H9 (cell line): ENCODE measurements around the gene PKP3. TPM values are rescaled to one million over a fixed set of nuclear protein-coding genes. Genes with fewer than 3 reads are reported as not detected.

ENCODE experiments used
- DNase-seq: peaks from one replicate; pipeline ENCODE4 v3.0.0-alpha.2; 2017
- H2AFZ ChIP-seq: one replicate; pipeline ENCODE4 v1.6.1; 2013; ENCODE audit warnings: mild to moderate bottlenecking, low read length, control low read depth, moderate library complexity
- H2AK5ac ChIP-seq: 2 replicates; pipeline ENCODE4 v1.6.1; 2013; ENCODE audit warnings: low read length, control low read depth, mixed read lengths; ENCODE audit not compliant: insufficient read length
- H2BK120ac ChIP-seq: one replicate; pipeline ENCODE4 v1.6.1; 2013; ENCODE audit warnings: low read depth, mild to moderate bottlenecking, low read length, control low read depth, inconsistent platforms; ENCODE audit not compliant: poor library complexity, severe bottlenecking
- H2BK12ac ChIP-seq: 2 replicates; pipeline ENCODE4 v1.6.1; 2013; ENCODE audit warnings: low read length, control low read depth, mixed read lengths, low read depth; ENCODE audit not compliant: insufficient read length
- H2BK15ac ChIP-seq: 2 replicates; pipeline ENCODE4 v1.6.1; 2013; ENCODE audit warnings: low read depth, low read length, control low read depth
- H2BK20ac ChIP-seq: one replicate; pipeline ENCODE4 v1.6.1; 2013; ENCODE audit warnings: low read depth, mild to moderate bottlenecking, low read length, control low read depth, inconsistent platforms; ENCODE audit not compliant: poor library complexity, severe bottlenecking
- H2BK5ac ChIP-seq: 2 replicates; pipeline ENCODE4 v1.6.1; 2013; ENCODE audit warnings: low read length, control low read depth, mixed read lengths; ENCODE audit not compliant: insufficient read length
- H3K14ac ChIP-seq: 2 replicates; pipeline ENCODE4 v1.6.1; 2013; ENCODE audit warnings: low read length, control low read depth; ENCODE audit not compliant: insufficient read depth
- H3K18ac ChIP-seq: 2 replicates; pipeline ENCODE4 v1.6.1; 2013; ENCODE audit warnings: low read depth, mild to moderate bottlenecking, mixed read lengths, low read length, control low read depth; ENCODE audit not compliant: insufficient read length
- H3K23ac ChIP-seq: 2 replicates; pipeline ENCODE4 v1.6.1; 2013; ENCODE audit warnings: low read length, control low read depth, mixed read lengths, low read depth; ENCODE audit not compliant: insufficient read length
- H3K23me2 ChIP-seq: 2 replicates; pipeline ENCODE4 v1.6.1; 2013; ENCODE audit warnings: low read depth, mild to moderate bottlenecking, mixed read lengths, low read length, control low read depth; ENCODE audit not compliant: insufficient read length, poor library complexity, severe bottlenecking
- H3K27ac ChIP-seq: 2 replicates; pipeline ENCODE4 v1.5.1; 2013; ENCODE audit warnings: low read length, control low read depth, mixed read lengths, low read depth; ENCODE audit not compliant: insufficient read length
- H3K27me3 ChIP-seq: 2 replicates; pipeline ENCODE4 v1.6.1; 2013; ENCODE audit warnings: low read length, control low read depth, inconsistent platforms; ENCODE audit not compliant: insufficient read depth
- H3K4ac ChIP-seq: 2 replicates; pipeline ENCODE4 v1.6.1; 2013; ENCODE audit warnings: low read depth, mild to moderate bottlenecking, control low read depth, inconsistent platforms, low read length, moderate library complexity
- H3K4me1 ChIP-seq: 2 replicates; pipeline ENCODE4 v1.6.1; 2013; ENCODE audit warnings: low read length, control low read depth, inconsistent platforms; ENCODE audit not compliant: insufficient read depth
- H3K4me2 ChIP-seq: 2 replicates; pipeline ENCODE4 v1.6.1; 2013; ENCODE audit warnings: low read length, control low read depth, mixed read lengths; ENCODE audit not compliant: insufficient read length, insufficient read depth
- H3K56ac ChIP-seq: 2 replicates; pipeline ENCODE4 v1.6.1; 2013; ENCODE audit warnings: low read depth, mild to moderate bottlenecking, mixed read lengths, low read length, control low read depth; ENCODE audit not compliant: insufficient read length
- H3K79me1 ChIP-seq: 2 replicates; pipeline ENCODE4 v1.6.1; 2013; ENCODE audit warnings: low read depth, mild to moderate bottlenecking, moderate library complexity, low read length, control low read depth, inconsistent platforms; ENCODE audit not compliant: insufficient read depth, poor library complexity, severe bottlenecking
- H3K79me2 ChIP-seq: 2 replicates; pipeline ENCODE4 v1.6.1; 2013; ENCODE audit warnings: low read length, control low read depth, inconsistent platforms; ENCODE audit not compliant: insufficient read depth
- H3K9ac ChIP-seq: 2 replicates; pipeline ENCODE4 v1.6.1; 2013; ENCODE audit warnings: low read length, control low read depth, mixed read lengths; ENCODE audit not compliant: insufficient read length; ENCODE audit errors: extremely low read depth
- H3K9me3 ChIP-seq: one replicate; pipeline ENCODE4 v1.6.1; 2013; ENCODE audit warnings: low read depth, low read length, inconsistent platforms; ENCODE audit not compliant: control insufficient read depth
- H3T11ph ChIP-seq: one replicate; pipeline ENCODE4 v1.6.1; 2013; ENCODE audit warnings: mild to moderate bottlenecking, low read length, control low read depth, inconsistent platforms
- H4K20me1 ChIP-seq: one replicate; pipeline ENCODE4 v1.6.1; 2013; ENCODE audit not compliant: control insufficient read depth, insufficient read length, insufficient read depth
- H4K5ac ChIP-seq: 2 replicates; pipeline ENCODE4 v1.6.1; 2013; ENCODE audit warnings: low read depth, mild to moderate bottlenecking, mixed read lengths, low read length, control low read depth; ENCODE audit not compliant: insufficient read length
- H4K8ac ChIP-seq: replicated peaks from 2 replicates; pipeline ENCODE4 v1.6.1; 2013; ENCODE audit warnings: low read length, control low read depth, mixed read lengths, low read depth; ENCODE audit not compliant: insufficient read length
- H4K91ac ChIP-seq: 2 replicates; pipeline ENCODE4 v1.6.1; 2013; ENCODE audit warnings: low read depth, mild to moderate bottlenecking, moderate library complexity, mixed read lengths, low read length, control low read depth; ENCODE audit not compliant: insufficient read length
- H3K27ac Mint-ChIP-seq, 3 experiments: 2 replicates in 2 of 3; 3 replicates in 1 of 3; pipeline ENCODE4 v1.8.0; 2020 to 2021; ENCODE audit warnings: mixed read lengths in 3 of 3, mild to moderate bottlenecking in 1 of 3, moderate library complexity in 1 of 3
- H3K27me3 Mint-ChIP-seq: 2 replicates; pipeline ENCODE4 v1.8.0; 2021; ENCODE audit warnings: low read depth, mild to moderate bottlenecking, moderate library complexity, mixed read lengths
- H3K36me3 Mint-ChIP-seq, 3 experiments: 2 replicates in 2 of 3; 3 replicates in 1 of 3; pipeline ENCODE4 v1.8.0; 2020 to 2021; ENCODE audit warnings: low read depth in 3 of 3, mixed read lengths in 3 of 3; ENCODE audit not compliant: insufficient read depth in 1 of 3
- H3K4me1 Mint-ChIP-seq, 2 experiments: 2 replicates each; pipeline ENCODE4 v1.8.0; 2020; ENCODE audit warnings: mixed read lengths in 2 of 2
- H3K4me3 Mint-ChIP-seq, 2 experiments: 2 replicates in 1 of 2; 3 replicates in 1 of 2; pipeline ENCODE4 v1.8.0; 2020 to 2021; ENCODE audit warnings: mild to moderate bottlenecking in 2 of 2, mixed read lengths in 2 of 2, moderate library complexity in 1 of 2
- H3K9me3 Mint-ChIP-seq, 2 experiments: 2 replicates in 1 of 2; 3 replicates in 1 of 2; pipeline ENCODE4 v1.8.0; 2020; ENCODE audit warnings: mild to moderate bottlenecking in 2 of 2, mixed read lengths in 2 of 2, moderate library complexity in 1 of 2
- WGBS: extraction: QIAGEN DNeasy Blood & Tissue Kit; methylation state at CpG from one replicate; pipeline ENCODE4 v1.1.7; 2013; ENCODE audit warnings: missing lambda C conversion rate, low lambda C conversion rate, mixed read lengths; ENCODE audit not compliant: insufficient read length; ENCODE audit errors: extremely low coverage; 5-methylcytosine and 5-hydroxymethylcytosine counted together
- total RNA-seq: library from RNA; stranded (reverse); gene quantifications from 2 replicates; pipeline ENCODE4 v1.2.1, GENCODE V29; 2021
- TF ChIP-seq, protein P1 (sequence below): fragments of 200-600 bp; sonication (generic); conservative IDR thresholded peaks from 3 replicates; pipeline ENCODE4 v1.8.0; 2021; ENCODE audit warnings: antibody characterized with exemption, mild to moderate bottlenecking

PKP3 gene
- total RNA-seq, 1 experiment from 2014 or later, result 41.7 TPM

DNA sequence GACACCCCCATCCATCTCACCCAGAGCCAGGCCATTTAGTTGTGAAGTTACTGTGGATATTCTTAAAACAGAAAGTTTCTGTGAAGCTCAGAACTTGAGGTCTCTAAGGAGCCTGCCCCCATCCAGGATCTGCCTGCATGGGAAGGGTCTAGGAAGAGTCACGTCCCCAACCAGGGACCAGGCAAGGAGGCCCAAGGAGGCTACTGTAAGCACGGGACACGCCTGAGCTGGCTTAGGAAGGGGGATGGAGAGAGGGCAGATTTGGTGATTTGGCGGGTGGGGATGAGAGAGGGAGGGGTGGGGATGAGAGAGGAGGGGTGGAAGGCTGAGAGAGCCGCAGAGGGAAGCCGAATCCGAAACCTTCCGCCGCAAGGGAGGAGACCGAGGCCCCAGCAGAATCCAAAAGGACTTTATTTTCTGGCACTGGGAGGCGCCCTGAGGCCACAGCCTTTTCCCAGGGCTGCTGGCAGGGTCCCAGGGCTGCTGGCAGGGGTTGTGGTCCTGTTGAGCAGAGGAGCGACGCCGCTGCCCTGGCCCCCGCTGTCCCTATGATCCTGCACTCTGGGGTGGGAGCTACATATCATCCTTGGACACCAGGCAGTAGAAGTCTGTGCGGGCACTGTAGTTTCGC is 11.4 kb downstream of the PKP3 start:
- H2BK120ac ChIP-seq, result no peak overlapping the region
- H4K8ac ChIP-seq, result no peak overlapping the region
- no peak overlapping the region for H3K56ac ChIP-seq
- H2BK5ac ChIP-seq, result no peak overlapping the region
- no peaks in the 10 kb centered on the region for H3K9me3 ChIP-seq
- H2BK12ac ChIP-seq, result no peak overlapping the region
- peaks cover 8% of the 10 kb centered on the region for H3K23me2 ChIP-seq
- peaks cover 0 to 2% (median 0%) of the 10 kb centered on the region in 3 experiments; a peak in 3 of 7 replicates for H3K36me3 Mint-ChIP-seq
- no CpG with 5 or more reads among the region's 17 CpGs for WGBS
- H3K27ac ChIP-seq, result no peak overlapping the region
- no peaks in the 10 kb centered on the region for H3K4me1 ChIP-seq
- no peaks in the 10 kb centered on the region for H3K27me3 ChIP-seq
- H3K27ac Mint-ChIP-seq, result no peak overlapping the region
- TF ChIP-seq, protein P1, sequence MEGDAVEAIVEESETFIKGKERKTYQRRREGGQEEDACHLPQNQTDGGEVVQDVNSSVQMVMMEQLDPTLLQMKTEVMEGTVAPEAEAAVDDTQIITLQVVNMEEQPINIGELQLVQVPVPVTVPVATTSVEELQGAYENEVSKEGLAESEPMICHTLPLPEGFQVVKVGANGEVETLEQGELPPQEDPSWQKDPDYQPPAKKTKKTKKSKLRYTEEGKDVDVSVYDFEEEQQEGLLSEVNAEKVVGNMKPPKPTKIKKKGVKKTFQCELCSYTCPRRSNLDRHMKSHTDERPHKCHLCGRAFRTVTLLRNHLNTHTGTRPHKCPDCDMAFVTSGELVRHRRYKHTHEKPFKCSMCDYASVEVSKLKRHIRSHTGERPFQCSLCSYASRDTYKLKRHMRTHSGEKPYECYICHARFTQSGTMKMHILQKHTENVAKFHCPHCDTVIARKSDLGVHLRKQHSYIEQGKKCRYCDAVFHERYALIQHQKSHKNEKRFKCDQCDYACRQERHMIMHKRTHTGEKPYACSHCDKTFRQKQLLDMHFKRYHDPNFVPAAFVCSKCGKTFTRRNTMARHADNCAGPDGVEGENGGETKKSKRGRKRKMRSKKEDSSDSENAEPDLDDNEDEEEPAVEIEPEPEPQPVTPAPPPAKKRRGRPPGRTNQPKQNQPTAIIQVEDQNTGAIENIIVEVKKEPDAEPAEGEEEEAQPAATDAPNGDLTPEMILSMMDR, result no peak
- H4K91ac ChIP-seq, result no peak overlapping the region
- no peak overlapping the region for H3K4ac ChIP-seq
- H4K5ac ChIP-seq, result no peak overlapping the region
- H2BK20ac ChIP-seq, result no peak overlapping the region
- peak overlapping the region in 1 of 2 experiments; percentile 51; a peak in 2 of 5 replicates for H3K4me3 Mint-ChIP-seq
- no peak overlapping the region for H2AK5ac ChIP-seq
- no peak overlapping the region for H3K14ac ChIP-seq
- H3K9me3 Mint-ChIP-seq, result no peaks in the 10 kb centered on the region
- H3K4me2 ChIP-seq, result no peak overlapping the region
- no peak overlapping the region for H3K18ac ChIP-seq
- H3K23ac ChIP-seq, result no peak overlapping the region
- H3K79me2 ChIP-seq, result no peaks in the 10 kb centered on the region
- peaks cover 2 to 5% of the 10 kb centered on the region in 2 experiments; a peak in 3 of 4 replicates for H3K4me1 Mint-ChIP-seq
- H3K79me1 ChIP-seq, result no peaks in the 10 kb centered on the region
- H3K9ac ChIP-seq, result no peak overlapping the region
- no peak for DNase-seq
- H2BK15ac ChIP-seq, result no peak overlapping the region
- H2AFZ ChIP-seq, result no peak overlapping the region
- H3T11ph ChIP-seq, result no peak overlapping the region
- H4K20me1 ChIP-seq, result no peaks in the 10 kb centered on the region
- H3K27me3 Mint-ChIP-seq, result 0 out of 2 replicates have a peak, but pooled peaks cover 2% of the 10 kb centered on the region
